GM12878 (cell line): ENCODE results near the gene LRRIQ4.

Source experiments
- CTCF ChIP-seq, 3 experiments: IDR thresholded peaks in 2 of 3; conservative IDR thresholded peaks in 1 of 3; 2 replicates each; pipeline ENCODE4 v1.5.1; 2011; ENCODE audit warnings: low read depth in 3 of 3, low read length in 3 of 3, mild to moderate bottlenecking in 3 of 3, control low read depth in 2 of 3, moderate library complexity in 2 of 3, inconsistent platforms in 1 of 3, mixed read lengths in 1 of 3; ENCODE audit not compliant: control insufficient read depth in 2 of 3, insufficient read depth in 1 of 3; ENCODE audit errors: extremely low read depth in 1 of 3
- EP300 ChIP-seq, 2 experiments: fragments of 150-350 bp in 1 of 2; IDR thresholded peaks; 2 replicates each; pipeline ENCODE4 v1.6.1; 2011 to 2012; ENCODE audit warnings: low read depth in 2 of 2, low read length in 2 of 2, borderline replicate concordance in 1 of 2, improper control_type of control experiment in 1 of 2, inconsistent platforms in 1 of 2; ENCODE audit not compliant: control insufficient read depth in 1 of 2
- EZH2 ChIP-seq: IDR thresholded peaks from 2 replicates; pipeline ENCODE4 v1.6.1; 2012; ENCODE audit warnings: low read depth, mild to moderate bottlenecking, control low read depth, inconsistent platforms, low read length, borderline replicate concordance; ENCODE audit not compliant: control insufficient read depth
- FOXM1 ChIP-seq: IDR thresholded peaks from 2 replicates; pipeline ENCODE4 v1.6.1; 2012; ENCODE audit warnings: low read depth, mild to moderate bottlenecking, inconsistent platforms, low read length, moderate library complexity
- HDAC2 ChIP-seq: fragments of 200-600 bp; sonication (generic); IDR thresholded peaks from 2 replicates; pipeline ENCODE4 v1.6.1; 2017
- POLR2AphosphoS5 ChIP-seq: IDR thresholded peaks from 2 replicates; pipeline ENCODE4 v1.6.1; 2011; ENCODE audit warnings: mild to moderate bottlenecking, low read length, inconsistent platforms
- RBBP5 ChIP-seq: fragments of 200-600 bp; sonication (generic); conservative IDR thresholded peaks from 2 replicates; pipeline ENCODE4 v1.6.1; 2016
- REST ChIP-seq: IDR thresholded peaks from 2 replicates; pipeline ENCODE4 v1.6.1; 2012; ENCODE audit warnings: mild to moderate bottlenecking, low read depth, low read length
- ZNF24 ChIP-seq: fragments of 450-650 bp; IDR thresholded peaks from 2 replicates; pipeline ENCODE4 v1.6.1; 2017; ENCODE audit warnings: antibody characterized with exemption, mild to moderate bottlenecking

DNA sequence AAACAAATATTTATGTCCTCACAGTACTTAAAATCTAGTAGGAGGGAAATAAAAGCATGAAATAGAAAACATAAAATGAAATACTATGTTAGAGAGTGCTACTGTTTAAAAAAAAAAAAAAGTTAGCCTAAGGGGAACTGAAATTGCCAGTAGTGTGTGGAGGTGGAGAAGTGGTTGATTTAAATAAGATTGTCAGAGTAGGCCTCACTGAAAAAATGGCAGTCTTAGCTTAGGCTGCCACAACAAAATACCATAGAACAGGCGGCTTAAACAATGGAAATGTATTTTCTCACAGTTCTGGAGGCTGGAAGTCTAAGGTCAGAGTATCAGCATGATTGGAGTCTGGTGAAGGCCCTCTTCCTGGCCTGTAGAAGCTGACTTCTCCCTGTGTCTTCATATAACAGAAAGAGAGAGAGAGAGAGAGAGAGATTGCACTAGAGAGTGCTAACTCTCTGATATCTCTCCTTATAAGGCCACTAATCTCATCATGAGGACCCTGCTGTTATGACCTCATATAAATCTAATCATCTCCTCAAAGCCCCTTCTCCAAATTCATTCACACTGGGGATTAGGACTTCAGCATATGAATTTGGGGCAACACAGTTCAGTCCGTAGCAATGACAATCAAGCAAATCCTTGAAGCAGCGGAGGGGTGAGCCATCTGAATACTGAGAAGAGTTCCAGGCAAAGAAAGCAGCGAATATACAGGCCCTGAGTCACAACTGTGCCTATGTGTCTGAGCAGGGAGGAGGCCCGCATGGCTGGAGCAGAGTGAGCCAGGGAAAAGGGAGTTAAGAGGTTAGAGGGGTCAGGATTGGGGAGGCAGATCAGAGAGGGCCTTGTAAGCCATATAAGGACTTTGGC lies 23.6 kb downstream of the LRRIQ4 start:
- TF ChIP-seq RBBP5: no peak
- TF ChIP-seq ZNF24: 0 out of 2 replicates have a peak, but pooled peaks have one; percentile 21
- TF ChIP-seq CTCF (IDR thresholded peaks at IDR 0.05 in 2 of 3, conservative IDR thresholded peaks at IDR 0.05 in 1 of 3; ENCODE audit: control insufficient read depth in 2 of 3, extremely low read depth in 1 of 3, insufficient read depth in 1 of 3, low read depth in 3 of 3, low read length in 3 of 3): no peak
- no peak for TF ChIP-seq HDAC2
- no peak for TF ChIP-seq REST
- TF ChIP-seq POLR2AphosphoS5: no peak
- TF ChIP-seq EZH2: no peak
- 0 out of 4 replicates have a peak, but pooled peaks of 1 of the 2 experiments have one; percentile 44 for TF ChIP-seq EP300 (IDR thresholded peaks at IDR 0.05; ENCODE audit: borderline replicate concordance in 1 of 2, control insufficient read depth in 1 of 2, low read depth in 2 of 2, low read length in 2 of 2)
- no peak for TF ChIP-seq FOXM1
